HepG2 (cell line): ENCODE measurements around the gene NFS1. TPM values are rescaled to one million over a fixed set of nuclear protein-coding genes. Genes with fewer than 3 reads are reported as not detected.

Experiments
- ARNT2 ChIP-seq: sonication (generic); formaldehyde crosslinking; IDR thresholded peaks from 2 replicates; pipeline ENCODE4 v1.8.0; 2022; ENCODE audit warnings: mild to moderate bottlenecking, low read depth, missing genetic modification reagents, moderate library complexity
- ESRRA ChIP-seq: sonication (generic); formaldehyde crosslinking; IDR thresholded peaks from 2 replicates; pipeline ENCODE4 v1.5.1; 2020; ENCODE audit warnings: mild to moderate bottlenecking, low read depth, missing genetic modification reagents
- HNF4G ChIP-seq, 2 experiments: sonication (generic) in 1 of 2; formaldehyde crosslinking in 1 of 2; IDR thresholded peaks; 2 replicates each; pipeline versions ENCODE4 v1.4.0 to v1.6.1; 2011 to 2020; ENCODE audit warnings: borderline replicate concordance in 2 of 2, low read depth in 2 of 2, mild to moderate bottlenecking in 2 of 2, low read length in 1 of 2, missing genetic modification reagents in 1 of 2, moderate library complexity in 1 of 2
- KMT2A ChIP-seq: sonication (generic); formaldehyde crosslinking; IDR thresholded peaks from 2 replicates; pipeline ENCODE4 v1.4.0; 2020; ENCODE audit warnings: missing genetic modification reagents
- PCBP1 ChIP-seq: fragments of 200-400 bp; formaldehyde crosslinking; IDR thresholded peaks from 2 replicates; pipeline ENCODE4 v1.6.1; 2017; ENCODE audit warnings: mild to moderate bottlenecking, low read depth, low read length, borderline replicate concordance
- POLR2A ChIP-seq, 2 experiments: IDR thresholded peaks; 2 replicates each; pipeline ENCODE4 v1.6.1; 2011; ENCODE audit warnings: low read depth in 2 of 2, low read length in 2 of 2, mild to moderate bottlenecking in 1 of 2, moderate library complexity in 1 of 2; ENCODE audit not compliant: insufficient read depth in 1 of 2
- SP1 ChIP-seq, 2 experiments: fragments of 450-650 bp in 1 of 2; sonication (generic) in 1 of 2; formaldehyde crosslinking in 1 of 2; IDR thresholded peaks; 2 replicates each; pipeline versions ENCODE4 v1.4.0 to v1.6.1; 2016 to 2020; ENCODE audit warnings: missing genetic modification reagents in 1 of 2
- ZNF720 ChIP-seq: sonication (generic); formaldehyde crosslinking; IDR thresholded peaks from 2 replicates; pipeline ENCODE4 v1.4.0; 2020; ENCODE audit warnings: missing genetic modification reagents
- ZNF75D ChIP-seq: sonication (generic); formaldehyde crosslinking; IDR thresholded peaks from 2 replicates; pipeline ENCODE4 v1.8.1; 2023; ENCODE audit warnings: missing genetic modification reagents, mild to moderate bottlenecking, borderline replicate concordance
- ZNF776 ChIP-seq: sonication (generic); formaldehyde crosslinking; IDR thresholded peaks from 2 replicates; pipeline ENCODE4 v1.4.0; 2020; ENCODE audit warnings: mild to moderate bottlenecking, missing genetic modification reagents
- ZNF788 ChIP-seq: sonication (generic); formaldehyde crosslinking; IDR thresholded peaks from 2 replicates; pipeline ENCODE4 v1.5.0; 2020; ENCODE audit warnings: mild to moderate bottlenecking, missing genetic modification reagents, borderline replicate concordance
- polyA plus RNA-seq, 8 experiments: library from polyadenylated mRNA; depleted of rRNA in 3 of 8; stranded (reverse) in 7 of 8; unstranded in 1 of 8; fragments of >200 nt; fragmentation: Illumina TruSeq in 4 of 8; extraction: Trizol in 4 of 8; gene quantifications; 2 replicates each; pipeline versions ENCODE4 v1.2.1 to v1.2.3, GENCODE V29; 2011 to 2016; ENCODE audit warnings: low read depth in 4 of 8, missing spikeins in 1 of 8, mixed read lengths in 1 of 8; ENCODE audit not compliant: insufficient read depth in 1 of 8
- total RNA-seq, 5 experiments: library from RNA; depleted of rRNA; stranded (reverse); fragments of >200 nt; fragmentation: Illumina TruSeq; extraction: Trizol; gene quantifications; 2 replicates each; pipeline ENCODE4 v1.2.3, GENCODE V29; 2016; ENCODE audit warnings: low read depth in 1 of 5
- TF ChIP-seq, protein P1 (sequence below): sonication (generic); formaldehyde crosslinking; IDR thresholded peaks from 2 replicates; pipeline ENCODE4 v1.9.0; 2022; ENCODE audit warnings: missing genetic modification reagents, mild to moderate bottlenecking, borderline replicate concordance
- TF ChIP-seq, protein P2 (sequence below): sonication (generic); formaldehyde crosslinking; IDR thresholded peaks from 2 replicates; pipeline ENCODE4 v1.4.0; 2020; ENCODE audit warnings: mild to moderate bottlenecking, missing genetic modification reagents
- TF ChIP-seq, protein P3 (sequence below): IDR thresholded peaks from 2 replicates; pipeline ENCODE4 v1.4.0; 2020; ENCODE audit warnings: mild to moderate bottlenecking, missing genetic modification reagents
- TF ChIP-seq, protein P4 (sequence below): sonication (generic); formaldehyde crosslinking; IDR thresholded peaks from 2 replicates; pipeline ENCODE4 v1.4.0; 2020; ENCODE audit warnings: missing genetic modification reagents

Gene NFS1
- total and polyA plus RNA-seq, 2 of the 13 experiments (the other 11 are each of a cell fraction or from before 2014, with no cell fraction given), result 65.9 to 88.1 TPM

DNA sequence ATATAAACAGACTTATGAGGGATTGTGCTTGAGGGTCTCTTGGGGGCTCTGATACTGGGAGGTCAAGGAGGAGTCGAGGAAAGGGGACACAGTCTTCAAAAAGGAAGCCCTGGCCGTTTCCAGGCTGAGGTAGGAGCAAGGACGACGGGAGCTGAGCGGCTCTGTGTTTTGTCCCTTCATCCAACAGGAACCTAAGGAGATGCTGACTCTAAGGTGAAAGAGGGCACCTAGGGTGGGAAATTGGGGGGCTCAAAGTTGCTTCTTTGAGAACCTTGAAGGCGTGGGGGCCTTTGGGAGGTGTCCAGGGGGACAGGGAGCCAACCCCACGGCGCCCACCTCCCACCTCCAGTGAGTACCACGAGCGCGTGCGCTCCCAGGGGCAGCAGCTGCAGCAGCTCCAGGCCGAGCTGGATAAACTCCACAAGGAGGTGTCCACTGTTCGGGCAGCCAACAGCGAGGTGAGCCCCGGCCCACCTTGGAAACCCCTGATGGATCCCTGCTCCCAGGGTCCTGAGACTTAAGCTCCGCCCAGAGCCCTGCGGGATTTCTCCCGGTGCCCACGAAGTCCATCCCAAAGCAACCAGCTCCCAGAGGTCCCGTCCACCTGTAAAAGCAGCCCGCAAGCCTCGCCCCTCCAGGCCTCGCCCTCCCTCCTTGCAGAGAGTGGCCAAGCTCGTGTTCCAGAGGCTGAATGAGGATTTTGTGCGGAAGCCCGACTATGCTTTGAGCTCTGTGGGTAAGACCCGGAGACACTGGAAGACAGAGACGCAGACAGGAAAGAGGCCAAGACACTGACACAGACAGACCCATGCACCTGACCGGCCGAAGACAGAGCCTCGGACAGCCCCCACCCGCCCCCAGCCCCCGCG, 80.7 kb downstream of the NFS1 start (continued):
- TF ChIP-seq, protein P1, sequence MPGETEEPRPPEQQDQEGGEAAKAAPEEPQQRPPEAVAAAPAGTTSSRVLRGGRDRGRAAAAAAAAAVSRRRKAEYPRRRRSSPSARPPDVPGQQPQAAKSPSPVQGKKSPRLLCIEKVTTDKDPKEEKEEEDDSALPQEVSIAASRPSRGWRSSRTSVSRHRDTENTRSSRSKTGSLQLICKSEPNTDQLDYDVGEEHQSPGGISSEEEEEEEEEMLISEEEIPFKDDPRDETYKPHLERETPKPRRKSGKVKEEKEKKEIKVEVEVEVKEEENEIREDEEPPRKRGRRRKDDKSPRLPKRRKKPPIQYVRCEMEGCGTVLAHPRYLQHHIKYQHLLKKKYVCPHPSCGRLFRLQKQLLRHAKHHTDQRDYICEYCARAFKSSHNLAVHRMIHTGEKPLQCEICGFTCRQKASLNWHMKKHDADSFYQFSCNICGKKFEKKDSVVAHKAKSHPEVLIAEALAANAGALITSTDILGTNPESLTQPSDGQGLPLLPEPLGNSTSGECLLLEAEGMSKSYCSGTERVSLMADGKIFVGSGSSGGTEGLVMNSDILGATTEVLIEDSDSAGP (CRISPR knock-in tag), result peak; percentile 43; the same call in 1 of the 2 replicates
- TF ChIP-seq, protein P2, sequence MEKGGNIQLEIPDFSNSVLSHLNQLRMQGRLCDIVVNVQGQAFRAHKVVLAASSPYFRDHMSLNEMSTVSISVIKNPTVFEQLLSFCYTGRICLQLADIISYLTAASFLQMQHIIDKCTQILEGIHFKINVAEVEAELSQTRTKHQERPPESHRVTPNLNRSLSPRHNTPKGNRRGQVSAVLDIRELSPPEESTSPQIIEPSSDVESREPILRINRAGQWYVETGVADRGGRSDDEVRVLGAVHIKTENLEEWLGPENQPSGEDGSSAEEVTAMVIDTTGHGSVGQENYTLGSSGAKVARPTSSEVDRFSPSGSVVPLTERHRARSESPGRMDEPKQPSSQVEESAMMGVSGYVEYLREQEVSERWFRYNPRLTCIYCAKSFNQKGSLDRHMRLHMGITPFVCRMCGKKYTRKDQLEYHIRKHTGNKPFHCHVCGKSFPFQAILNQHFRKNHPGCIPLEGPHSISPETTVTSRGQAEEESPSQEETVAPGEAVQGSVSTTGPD, result no peak
- no peak for TF ChIP-seq SP1 (IDR thresholded peaks at IDR 0.05)
- no peak for TF ChIP-seq SP1 (CRISPR knock-in tag; IDR thresholded peaks at IDR 0.05)
- 0 out of 2 replicates have a peak, but pooled peaks have one; percentile 79 for TF ChIP-seq ZNF75D (CRISPR knock-in tag)
- TF ChIP-seq ZNF776, result no peak
- 0 out of 2 replicates have a peak, but pooled peaks have one; percentile 62 for TF ChIP-seq ZNF720
- no peak for TF ChIP-seq HNF4G (IDR thresholded peaks at IDR 0.05; ENCODE audit: borderline replicate concordance, low read depth, low read length)
- TF ChIP-seq HNF4G (CRISPR knock-in tag; IDR thresholded peaks at IDR 0.05; ENCODE audit: borderline replicate concordance, low read depth), result 0 out of 2 replicates have a peak, but pooled peaks have one; percentile 51
- TF ChIP-seq ARNT2 (CRISPR knock-in tag), result 0 out of 2 replicates have a peak, but pooled peaks have one; percentile 40
- TF ChIP-seq, protein P3, sequence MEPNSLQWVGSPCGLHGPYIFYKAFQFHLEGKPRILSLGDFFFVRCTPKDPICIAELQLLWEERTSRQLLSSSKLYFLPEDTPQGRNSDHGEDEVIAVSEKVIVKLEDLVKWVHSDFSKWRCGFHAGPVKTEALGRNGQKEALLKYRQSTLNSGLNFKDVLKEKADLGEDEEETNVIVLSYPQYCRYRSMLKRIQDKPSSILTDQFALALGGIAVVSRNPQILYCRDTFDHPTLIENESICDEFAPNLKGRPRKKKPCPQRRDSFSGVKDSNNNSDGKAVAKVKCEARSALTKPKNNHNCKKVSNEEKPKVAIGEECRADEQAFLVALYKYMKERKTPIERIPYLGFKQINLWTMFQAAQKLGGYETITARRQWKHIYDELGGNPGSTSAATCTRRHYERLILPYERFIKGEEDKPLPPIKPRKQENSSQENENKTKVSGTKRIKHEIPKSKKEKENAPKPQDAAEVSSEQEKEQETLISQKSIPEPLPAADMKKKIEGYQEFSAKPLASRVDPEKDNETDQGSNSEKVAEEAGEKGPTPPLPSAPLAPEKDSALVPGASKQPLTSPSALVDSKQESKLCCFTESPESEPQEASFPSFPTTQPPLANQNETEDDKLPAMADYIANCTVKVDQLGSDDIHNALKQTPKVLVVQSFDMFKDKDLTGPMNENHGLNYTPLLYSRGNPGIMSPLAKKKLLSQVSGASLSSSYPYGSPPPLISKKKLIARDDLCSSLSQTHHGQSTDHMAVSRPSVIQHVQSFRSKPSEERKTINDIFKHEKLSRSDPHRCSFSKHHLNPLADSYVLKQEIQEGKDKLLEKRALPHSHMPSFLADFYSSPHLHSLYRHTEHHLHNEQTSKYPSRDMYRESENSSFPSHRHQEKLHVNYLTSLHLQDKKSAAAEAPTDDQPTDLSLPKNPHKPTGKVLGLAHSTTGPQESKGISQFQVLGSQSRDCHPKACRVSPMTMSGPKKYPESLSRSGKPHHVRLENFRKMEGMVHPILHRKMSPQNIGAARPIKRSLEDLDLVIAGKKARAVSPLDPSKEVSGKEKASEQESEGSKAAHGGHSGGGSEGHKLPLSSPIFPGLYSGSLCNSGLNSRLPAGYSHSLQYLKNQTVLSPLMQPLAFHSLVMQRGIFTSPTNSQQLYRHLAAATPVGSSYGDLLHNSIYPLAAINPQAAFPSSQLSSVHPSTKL, result no peak
- peak; percentile 40; the same call in 1 of the 2 replicates for TF ChIP-seq PCBP1
- TF ChIP-seq, protein P4, sequence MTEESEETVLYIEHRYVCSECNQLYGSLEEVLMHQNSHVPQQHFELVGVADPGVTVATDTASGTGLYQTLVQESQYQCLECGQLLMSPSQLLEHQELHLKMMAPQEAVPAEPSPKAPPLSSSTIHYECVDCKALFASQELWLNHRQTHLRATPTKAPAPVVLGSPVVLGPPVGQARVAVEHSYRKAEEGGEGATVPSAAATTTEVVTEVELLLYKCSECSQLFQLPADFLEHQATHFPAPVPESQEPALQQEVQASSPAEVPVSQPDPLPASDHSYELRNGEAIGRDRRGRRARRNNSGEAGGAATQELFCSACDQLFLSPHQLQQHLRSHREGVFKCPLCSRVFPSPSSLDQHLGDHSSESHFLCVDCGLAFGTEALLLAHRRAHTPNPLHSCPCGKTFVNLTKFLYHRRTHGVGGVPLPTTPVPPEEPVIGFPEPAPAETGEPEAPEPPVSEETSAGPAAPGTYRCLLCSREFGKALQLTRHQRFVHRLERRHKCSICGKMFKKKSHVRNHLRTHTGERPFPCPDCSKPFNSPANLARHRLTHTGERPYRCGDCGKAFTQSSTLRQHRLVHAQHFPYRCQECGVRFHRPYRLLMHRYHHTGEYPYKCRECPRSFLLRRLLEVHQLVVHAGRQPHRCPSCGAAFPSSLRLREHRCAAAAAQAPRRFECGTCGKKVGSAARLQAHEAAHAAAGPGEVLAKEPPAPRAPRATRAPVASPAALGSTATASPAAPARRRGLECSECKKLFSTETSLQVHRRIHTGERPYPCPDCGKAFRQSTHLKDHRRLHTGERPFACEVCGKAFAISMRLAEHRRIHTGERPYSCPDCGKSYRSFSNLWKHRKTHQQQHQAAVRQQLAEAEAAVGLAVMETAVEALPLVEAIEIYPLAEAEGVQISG (CRISPR knock-in tag), result no peak
- no peak for TF ChIP-seq KMT2A (CRISPR knock-in tag)
- TF ChIP-seq POLR2A (IDR thresholded peaks at IDR 0.05; ENCODE audit: insufficient read depth in 1 of 2, low read depth in 2 of 2, low read length in 2 of 2), result peak in 1 of 2 experiments; percentile 26; a peak in 1 of 4 replicates
- no peak for TF ChIP-seq ESRRA (CRISPR knock-in tag)
- no peak; the same call in 1 of the 2 replicates for TF ChIP-seq ZNF788 (CRISPR knock-in tag)
